ENCODE measurements around the gene MPPED1. TPM values are rescaled to one million over a fixed set of nuclear protein-coding genes. Genes with fewer than 3 reads are reported as not detected.

Gene MPPED1
- total RNA-seq, 1 experiment from 2014 or later: not detected

- ChIA-PET POLR2A (ENCODE audit: unreplicated experiment) (no interaction called here), CTCF (no interaction called here)
- H3K27ac ChIP-seq: no peak overlapping the region
- no peak for TF ChIP-seq EZH2 (IDR thresholded peaks at IDR 0.05; ENCODE audit: low read depth)
- TF ChIP-seq, protein P1, sequence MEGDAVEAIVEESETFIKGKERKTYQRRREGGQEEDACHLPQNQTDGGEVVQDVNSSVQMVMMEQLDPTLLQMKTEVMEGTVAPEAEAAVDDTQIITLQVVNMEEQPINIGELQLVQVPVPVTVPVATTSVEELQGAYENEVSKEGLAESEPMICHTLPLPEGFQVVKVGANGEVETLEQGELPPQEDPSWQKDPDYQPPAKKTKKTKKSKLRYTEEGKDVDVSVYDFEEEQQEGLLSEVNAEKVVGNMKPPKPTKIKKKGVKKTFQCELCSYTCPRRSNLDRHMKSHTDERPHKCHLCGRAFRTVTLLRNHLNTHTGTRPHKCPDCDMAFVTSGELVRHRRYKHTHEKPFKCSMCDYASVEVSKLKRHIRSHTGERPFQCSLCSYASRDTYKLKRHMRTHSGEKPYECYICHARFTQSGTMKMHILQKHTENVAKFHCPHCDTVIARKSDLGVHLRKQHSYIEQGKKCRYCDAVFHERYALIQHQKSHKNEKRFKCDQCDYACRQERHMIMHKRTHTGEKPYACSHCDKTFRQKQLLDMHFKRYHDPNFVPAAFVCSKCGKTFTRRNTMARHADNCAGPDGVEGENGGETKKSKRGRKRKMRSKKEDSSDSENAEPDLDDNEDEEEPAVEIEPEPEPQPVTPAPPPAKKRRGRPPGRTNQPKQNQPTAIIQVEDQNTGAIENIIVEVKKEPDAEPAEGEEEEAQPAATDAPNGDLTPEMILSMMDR (conservative IDR thresholded peaks at IDR 0.05): no peak
- intact Hi-C loops (cut with micrococcal nuclease; ENCODE audit: unreplicated experiment): no loop called here
- H3K4me3 ChIP-seq: no peak overlapping the region
- no peaks in the 10 kb centered on the region for H3K4me1 ChIP-seq (replicated peaks; ENCODE audit: insufficient read depth)
- H3K4me2 ChIP-seq: no peak overlapping the region
- H3K9me3 ChIP-seq (ENCODE audit: insufficient read depth, low read depth): no peaks in the 10 kb centered on the region
- H3K9me2 ChIP-seq (ENCODE audit: insufficient read depth): no peaks in the 10 kb centered on the region
- no TSS peak for BruUV-seq (replicated peaks)
- H3K27me3 ChIP-seq (ENCODE audit: insufficient read depth, low read depth): peaks cover 95% of the 10 kb centered on the region
- H3F3A ChIP-seq (ENCODE audit: insufficient read depth, low read depth): no peaks in the 10 kb centered on the region
- H3K79me2 ChIP-seq (ENCODE audit: low read depth): no peaks in the 10 kb centered on the region
- H3K36me3 ChIP-seq (ENCODE audit: low read depth): no peaks in the 10 kb centered on the region
- H2AFZ ChIP-seq: no peak overlapping the region
- DNase-seq: no peak
- H4K20me1 ChIP-seq (ENCODE audit: insufficient read depth): no peaks in the 10 kb centered on the region
Observed at GRCh38 chr22:43390166-43390565, 21.6 kb upstream of the MPPED1 start.

- CTCF ChIA-PET: no interaction called here
- Histone ChIP-seq H3K9me3 (ENCODE audit: insufficient read depth, low read depth) (no peaks in the 10 kb centered on the region), H3K4me1 (replicated peaks; ENCODE audit: insufficient read depth) (no peaks in the 10 kb centered on the region), H3K27me3 (ENCODE audit: insufficient read depth, low read depth) (peaks cover 97% of the 10 kb centered on the region), H3K79me2 (ENCODE audit: low read depth) (no peaks in the 10 kb centered on the region), H3K36me3 (ENCODE audit: low read depth) (no peaks in the 10 kb centered on the region), H3F3A (ENCODE audit: insufficient read depth, low read depth) (no peaks in the 10 kb centered on the region), H2AFZ (no peak overlapping the region), H3K4me3 (no peak overlapping the region), H3K9me2 (ENCODE audit: insufficient read depth) (no peaks in the 10 kb centered on the region), H3K27ac (no peak overlapping the region), H3K4me2 (no peak overlapping the region), H4K20me1 (ENCODE audit: insufficient read depth) (no peaks in the 10 kb centered on the region)
- intact Hi-C loops (cut with micrococcal nuclease; ENCODE audit: unreplicated experiment): no loop called here
- DNase-seq: no peak
- POLR2A ChIA-PET (ENCODE audit: unreplicated experiment): no interaction called here
- TF ChIP-seq EZH2 (IDR thresholded peaks at IDR 0.05; ENCODE audit: low read depth): no peak
- TF ChIP-seq, protein P1 (conservative IDR thresholded peaks at IDR 0.05): no peak
- no TSS peak for BruUV-seq (replicated peaks)
Observed at GRCh38 chr22:43390872-43391271, 20.9 kb upstream of the MPPED1 start.

- Histone ChIP-seq H3K27me3 (ENCODE audit: insufficient read depth, low read depth) (peaks cover 98% of the 10 kb centered on the region), H3K4me2 (no peak overlapping the region), H3F3A (ENCODE audit: insufficient read depth, low read depth) (no peaks in the 10 kb centered on the region), H3K4me1 (replicated peaks; ENCODE audit: insufficient read depth) (no peaks in the 10 kb centered on the region), H3K27ac (no peak overlapping the region), H3K9me3 (ENCODE audit: insufficient read depth, low read depth) (no peaks in the 10 kb centered on the region), H2AFZ (no peak overlapping the region), H3K79me2 (ENCODE audit: low read depth) (no peaks in the 10 kb centered on the region), H3K4me3 (no peak overlapping the region), H4K20me1 (ENCODE audit: insufficient read depth) (no peaks in the 10 kb centered on the region), H3K9me2 (ENCODE audit: insufficient read depth) (no peaks in the 10 kb centered on the region), H3K36me3 (ENCODE audit: low read depth) (no peaks in the 10 kb centered on the region)
- no TSS peak for BruUV-seq (replicated peaks)
- ChIA-PET POLR2A (ENCODE audit: unreplicated experiment) (no interaction called here), CTCF (no interaction called here)
- intact Hi-C loops (cut with micrococcal nuclease; ENCODE audit: unreplicated experiment): no loop called here
- no peak for DNase-seq
- TF ChIP-seq EZH2 (IDR thresholded peaks at IDR 0.05; ENCODE audit: low read depth): no peak
- TF ChIP-seq, protein P1 (conservative IDR thresholded peaks at IDR 0.05): no peak
Observed at GRCh38 chr22:43391306-43391705, 20.5 kb upstream of the MPPED1 start.
